H9 (cell line): ENCODE measurements around the gene TADA3. TPM values are rescaled to one million over a fixed set of nuclear protein-coding genes. Genes with fewer than 3 reads are reported as not detected.

Source experiments
- DNase-seq: peaks from one replicate; pipeline ENCODE4 v3.0.0-alpha.2; 2017
- H2AFZ ChIP-seq: one replicate; pipeline ENCODE4 v1.6.1; 2013; ENCODE audit warnings: mild to moderate bottlenecking, low read length, control low read depth, moderate library complexity
- H2AK5ac ChIP-seq: 2 replicates; pipeline ENCODE4 v1.6.1; 2013; ENCODE audit warnings: low read length, control low read depth, mixed read lengths; ENCODE audit not compliant: insufficient read length
- H2BK120ac ChIP-seq: one replicate; pipeline ENCODE4 v1.6.1; 2013; ENCODE audit warnings: low read depth, mild to moderate bottlenecking, low read length, control low read depth, inconsistent platforms; ENCODE audit not compliant: poor library complexity, severe bottlenecking
- H2BK12ac ChIP-seq: 2 replicates; pipeline ENCODE4 v1.6.1; 2013; ENCODE audit warnings: low read length, control low read depth, mixed read lengths, low read depth; ENCODE audit not compliant: insufficient read length
- H2BK15ac ChIP-seq: 2 replicates; pipeline ENCODE4 v1.6.1; 2013; ENCODE audit warnings: low read depth, low read length, control low read depth
- H2BK20ac ChIP-seq: one replicate; pipeline ENCODE4 v1.6.1; 2013; ENCODE audit warnings: low read depth, mild to moderate bottlenecking, low read length, control low read depth, inconsistent platforms; ENCODE audit not compliant: poor library complexity, severe bottlenecking
- H2BK5ac ChIP-seq: 2 replicates; pipeline ENCODE4 v1.6.1; 2013; ENCODE audit warnings: low read length, control low read depth, mixed read lengths; ENCODE audit not compliant: insufficient read length
- H3K14ac ChIP-seq: 2 replicates; pipeline ENCODE4 v1.6.1; 2013; ENCODE audit warnings: low read length, control low read depth; ENCODE audit not compliant: insufficient read depth
- H3K18ac ChIP-seq: 2 replicates; pipeline ENCODE4 v1.6.1; 2013; ENCODE audit warnings: low read depth, mild to moderate bottlenecking, mixed read lengths, low read length, control low read depth; ENCODE audit not compliant: insufficient read length
- H3K23ac ChIP-seq: 2 replicates; pipeline ENCODE4 v1.6.1; 2013; ENCODE audit warnings: low read length, control low read depth, mixed read lengths, low read depth; ENCODE audit not compliant: insufficient read length
- H3K23me2 ChIP-seq: 2 replicates; pipeline ENCODE4 v1.6.1; 2013; ENCODE audit warnings: low read depth, mild to moderate bottlenecking, mixed read lengths, low read length, control low read depth; ENCODE audit not compliant: insufficient read length, poor library complexity, severe bottlenecking
- H3K27ac ChIP-seq: 2 replicates; pipeline ENCODE4 v1.5.1; 2013; ENCODE audit warnings: low read length, control low read depth, mixed read lengths, low read depth; ENCODE audit not compliant: insufficient read length
- H3K27me3 ChIP-seq: 2 replicates; pipeline ENCODE4 v1.6.1; 2013; ENCODE audit warnings: low read length, control low read depth, inconsistent platforms; ENCODE audit not compliant: insufficient read depth
- H3K4ac ChIP-seq: 2 replicates; pipeline ENCODE4 v1.6.1; 2013; ENCODE audit warnings: low read depth, mild to moderate bottlenecking, control low read depth, inconsistent platforms, low read length, moderate library complexity
- H3K4me1 ChIP-seq: 2 replicates; pipeline ENCODE4 v1.6.1; 2013; ENCODE audit warnings: low read length, control low read depth, inconsistent platforms; ENCODE audit not compliant: insufficient read depth
- H3K4me2 ChIP-seq: 2 replicates; pipeline ENCODE4 v1.6.1; 2013; ENCODE audit warnings: low read length, control low read depth, mixed read lengths; ENCODE audit not compliant: insufficient read length, insufficient read depth
- H3K56ac ChIP-seq: 2 replicates; pipeline ENCODE4 v1.6.1; 2013; ENCODE audit warnings: low read depth, mild to moderate bottlenecking, mixed read lengths, low read length, control low read depth; ENCODE audit not compliant: insufficient read length
- H3K79me1 ChIP-seq: 2 replicates; pipeline ENCODE4 v1.6.1; 2013; ENCODE audit warnings: low read depth, mild to moderate bottlenecking, moderate library complexity, low read length, control low read depth, inconsistent platforms; ENCODE audit not compliant: insufficient read depth, poor library complexity, severe bottlenecking
- H3K79me2 ChIP-seq: 2 replicates; pipeline ENCODE4 v1.6.1; 2013; ENCODE audit warnings: low read length, control low read depth, inconsistent platforms; ENCODE audit not compliant: insufficient read depth
- H3K9ac ChIP-seq: 2 replicates; pipeline ENCODE4 v1.6.1; 2013; ENCODE audit warnings: low read length, control low read depth, mixed read lengths; ENCODE audit not compliant: insufficient read length; ENCODE audit errors: extremely low read depth
- H3K9me3 ChIP-seq: one replicate; pipeline ENCODE4 v1.6.1; 2013; ENCODE audit warnings: low read depth, low read length, inconsistent platforms; ENCODE audit not compliant: control insufficient read depth
- H3T11ph ChIP-seq: one replicate; pipeline ENCODE4 v1.6.1; 2013; ENCODE audit warnings: mild to moderate bottlenecking, low read length, control low read depth, inconsistent platforms
- H4K20me1 ChIP-seq: one replicate; pipeline ENCODE4 v1.6.1; 2013; ENCODE audit not compliant: control insufficient read depth, insufficient read length, insufficient read depth
- H4K5ac ChIP-seq: 2 replicates; pipeline ENCODE4 v1.6.1; 2013; ENCODE audit warnings: low read depth, mild to moderate bottlenecking, mixed read lengths, low read length, control low read depth; ENCODE audit not compliant: insufficient read length
- H4K8ac ChIP-seq: replicated peaks from 2 replicates; pipeline ENCODE4 v1.6.1; 2013; ENCODE audit warnings: low read length, control low read depth, mixed read lengths, low read depth; ENCODE audit not compliant: insufficient read length
- H4K91ac ChIP-seq: 2 replicates; pipeline ENCODE4 v1.6.1; 2013; ENCODE audit warnings: low read depth, mild to moderate bottlenecking, moderate library complexity, mixed read lengths, low read length, control low read depth; ENCODE audit not compliant: insufficient read length
- H3K27ac Mint-ChIP-seq, 3 experiments: 2 replicates in 2 of 3; 3 replicates in 1 of 3; pipeline ENCODE4 v1.8.0; 2020 to 2021; ENCODE audit warnings: mixed read lengths in 3 of 3, mild to moderate bottlenecking in 1 of 3, moderate library complexity in 1 of 3
- H3K27me3 Mint-ChIP-seq: 2 replicates; pipeline ENCODE4 v1.8.0; 2021; ENCODE audit warnings: low read depth, mild to moderate bottlenecking, moderate library complexity, mixed read lengths
- H3K36me3 Mint-ChIP-seq, 3 experiments: 2 replicates in 2 of 3; 3 replicates in 1 of 3; pipeline ENCODE4 v1.8.0; 2020 to 2021; ENCODE audit warnings: low read depth in 3 of 3, mixed read lengths in 3 of 3; ENCODE audit not compliant: insufficient read depth in 1 of 3
- H3K4me1 Mint-ChIP-seq, 2 experiments: 2 replicates each; pipeline ENCODE4 v1.8.0; 2020; ENCODE audit warnings: mixed read lengths in 2 of 2
- H3K4me3 Mint-ChIP-seq, 2 experiments: 2 replicates in 1 of 2; 3 replicates in 1 of 2; pipeline ENCODE4 v1.8.0; 2020 to 2021; ENCODE audit warnings: mild to moderate bottlenecking in 2 of 2, mixed read lengths in 2 of 2, moderate library complexity in 1 of 2
- H3K9me3 Mint-ChIP-seq, 2 experiments: 2 replicates in 1 of 2; 3 replicates in 1 of 2; pipeline ENCODE4 v1.8.0; 2020; ENCODE audit warnings: mild to moderate bottlenecking in 2 of 2, mixed read lengths in 2 of 2, moderate library complexity in 1 of 2
- CTCF ChIP-seq: fragments of 200-600 bp; sonication (generic); conservative IDR thresholded peaks from 3 replicates; pipeline ENCODE4 v1.8.0; 2021; ENCODE audit warnings: antibody characterized with exemption, mild to moderate bottlenecking
- WGBS: extraction: QIAGEN DNeasy Blood & Tissue Kit; methylation state at CpG from one replicate; pipeline ENCODE4 v1.1.7; 2013; ENCODE audit warnings: missing lambda C conversion rate, low lambda C conversion rate, mixed read lengths; ENCODE audit not compliant: insufficient read length; ENCODE audit errors: extremely low coverage; 5-methylcytosine and 5-hydroxymethylcytosine counted together
- total RNA-seq: library from RNA; stranded (reverse); gene quantifications from 2 replicates; pipeline ENCODE4 v1.2.1, GENCODE V29; 2021

The TADA3 gene
- total RNA-seq, 1 experiment from 2014 or later: 49.8 TPM

- Histone ChIP-seq H3K23ac (no peak overlapping the region), H2AK5ac (no peak overlapping the region), H4K8ac (no peak overlapping the region), H4K20me1 (no peaks in the 10 kb centered on the region), H3K27me3 (no peaks in the 10 kb centered on the region), H2BK15ac (no peak overlapping the region), H3K4me2 (no peak overlapping the region), H4K5ac (no peak overlapping the region), H3K56ac (no peak overlapping the region), H3K14ac (no peak overlapping the region), H3K4ac (no peak overlapping the region), H3K27ac (no peak overlapping the region), H4K91ac (no peak overlapping the region), H2BK20ac (no peak overlapping the region), H2BK12ac (no peak overlapping the region), H3K79me2 (no peaks in the 10 kb centered on the region), H2BK120ac (no peak overlapping the region), H3K23me2 (no peaks in the 10 kb centered on the region), H3K79me1 (no peaks in the 10 kb centered on the region), H2AFZ (no peak overlapping the region), H3K4me1 (no peaks in the 10 kb centered on the region), H3K9ac (no peak overlapping the region), H2BK5ac (no peak overlapping the region), H3K9me3 (no peaks in the 10 kb centered on the region), H3K18ac (no peak overlapping the region), H3T11ph (no peak overlapping the region)
- H3K9me3 Mint-ChIP-seq: no peaks in the 10 kb centered on the region
- no peaks in the 10 kb centered on the region; the same call in 1 of the 2 replicates for H3K27me3 Mint-ChIP-seq
- peaks cover 28 to 78% (median 71%) of the 10 kb centered on the region in 3 experiments for H3K36me3 Mint-ChIP-seq
- no peak overlapping the region for H3K4me3 Mint-ChIP-seq
- no peak for TF ChIP-seq CTCF
- peaks cover 6 to 7% of the 10 kb centered on the region in 2 experiments for H3K4me1 Mint-ChIP-seq
- no peak overlapping the region for H3K27ac Mint-ChIP-seq
- DNase-seq: no peak
- no CpG with 5 or more reads among the region's 8 CpGs for WGBS
Measured at GRCh38 chr3:9754678-9755077, 37.6 kb downstream of the TADA3 start.
